ENCODE data around the gene EMD.

EMD gene

DNA sequence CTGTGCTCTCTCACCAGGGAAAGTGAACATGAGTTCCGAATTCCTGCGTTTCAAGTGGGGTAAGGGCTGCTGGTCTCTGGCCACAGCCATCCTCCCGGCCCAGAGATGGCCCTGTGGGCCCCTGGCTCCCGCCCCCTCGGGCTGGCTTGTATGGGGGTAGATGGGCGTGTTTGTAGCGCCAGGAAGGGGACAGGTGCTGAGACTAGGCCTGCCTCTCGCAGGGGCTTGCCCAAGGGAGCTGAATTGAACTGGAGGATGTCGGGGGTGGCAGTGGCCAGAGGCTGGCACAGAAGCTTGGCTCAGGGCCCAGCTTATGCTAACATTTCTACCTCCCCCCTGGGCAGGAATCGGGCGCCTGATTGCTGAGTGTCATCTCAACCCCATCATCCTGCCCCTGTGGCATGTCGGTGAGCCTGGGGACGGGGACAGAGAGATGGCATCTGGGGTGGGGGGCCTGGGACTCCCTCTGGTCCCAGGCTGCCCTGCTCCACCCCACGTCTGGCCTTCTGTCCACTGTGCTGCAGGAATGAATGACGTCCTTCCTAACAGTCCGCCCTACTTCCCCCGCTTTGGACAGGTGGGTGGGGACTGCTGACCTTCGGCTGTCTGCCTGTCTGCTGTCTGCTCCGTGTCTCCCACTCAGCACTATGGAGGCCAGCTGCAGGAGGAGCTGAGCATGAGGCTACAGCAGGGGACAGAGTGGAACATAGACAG is 40.8 kb downstream of the EMD start:
- TF ChIP-seq, protein P1, sequence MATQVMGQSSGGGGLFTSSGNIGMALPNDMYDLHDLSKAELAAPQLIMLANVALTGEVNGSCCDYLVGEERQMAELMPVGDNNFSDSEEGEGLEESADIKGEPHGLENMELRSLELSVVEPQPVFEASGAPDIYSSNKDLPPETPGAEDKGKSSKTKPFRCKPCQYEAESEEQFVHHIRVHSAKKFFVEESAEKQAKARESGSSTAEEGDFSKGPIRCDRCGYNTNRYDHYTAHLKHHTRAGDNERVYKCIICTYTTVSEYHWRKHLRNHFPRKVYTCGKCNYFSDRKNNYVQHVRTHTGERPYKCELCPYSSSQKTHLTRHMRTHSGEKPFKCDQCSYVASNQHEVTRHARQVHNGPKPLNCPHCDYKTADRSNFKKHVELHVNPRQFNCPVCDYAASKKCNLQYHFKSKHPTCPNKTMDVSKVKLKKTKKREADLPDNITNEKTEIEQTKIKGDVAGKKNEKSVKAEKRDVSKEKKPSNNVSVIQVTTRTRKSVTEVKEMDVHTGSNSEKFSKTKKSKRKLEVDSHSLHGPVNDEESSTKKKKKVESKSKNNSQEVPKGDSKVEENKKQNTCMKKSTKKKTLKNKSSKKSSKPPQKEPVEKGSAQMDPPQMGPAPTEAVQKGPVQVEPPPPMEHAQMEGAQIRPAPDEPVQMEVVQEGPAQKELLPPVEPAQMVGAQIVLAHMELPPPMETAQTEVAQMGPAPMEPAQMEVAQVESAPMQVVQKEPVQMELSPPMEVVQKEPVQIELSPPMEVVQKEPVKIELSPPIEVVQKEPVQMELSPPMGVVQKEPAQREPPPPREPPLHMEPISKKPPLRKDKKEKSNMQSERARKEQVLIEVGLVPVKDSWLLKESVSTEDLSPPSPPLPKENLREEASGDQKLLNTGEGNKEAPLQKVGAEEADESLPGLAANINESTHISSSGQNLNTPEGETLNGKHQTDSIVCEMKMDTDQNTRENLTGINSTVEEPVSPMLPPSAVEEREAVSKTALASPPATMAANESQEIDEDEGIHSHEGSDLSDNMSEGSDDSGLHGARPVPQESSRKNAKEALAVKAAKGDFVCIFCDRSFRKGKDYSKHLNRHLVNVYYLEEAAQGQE (IDR thresholded peaks at IDR 0.05; ENCODE audit: insufficient read depth in 1 of 2, low read depth in 2 of 2, low read length in 2 of 2): no peak

DNA sequence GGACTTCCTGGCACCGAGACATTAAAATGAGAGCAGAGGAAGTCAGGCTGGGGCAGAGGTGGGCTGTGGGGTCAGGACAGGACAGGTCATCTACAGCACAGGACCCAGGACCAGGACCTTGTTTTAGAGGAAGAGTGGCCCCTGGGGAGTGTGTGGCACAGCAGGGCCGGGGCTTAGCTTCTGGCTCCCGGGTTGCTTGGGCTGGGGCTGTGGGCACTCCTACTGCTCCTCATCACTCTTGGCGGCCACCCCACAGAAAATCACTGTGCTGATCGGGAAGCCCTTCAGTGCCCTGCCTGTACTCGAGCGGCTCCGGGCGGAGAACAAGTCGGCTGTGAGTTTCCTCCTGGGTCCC is 41.3 kb downstream of the EMD start:
- no peak for TF ChIP-seq POLR2AphosphoS5 (IDR thresholded peaks at IDR 0.05; ENCODE audit: low read depth, low read length)
- TF ChIP-seq, protein P1 (IDR thresholded peaks at IDR 0.05; ENCODE audit: insufficient read depth in 1 of 2, low read depth in 2 of 2, low read length in 2 of 2): no peak
- no peak for TF ChIP-seq TAF1 (IDR thresholded peaks at IDR 0.05; ENCODE audit: borderline replicate concordance, insufficient read depth, low read length)
- no peak for TF ChIP-seq FOXP2 (optimal IDR thresholded peaks at IDR 0.05; ENCODE audit: borderline replicate concordance, extremely low read depth, extremely low read length, insufficient read depth)
- no peak for TF ChIP-seq SIN3A (IDR thresholded peaks at IDR 0.05; ENCODE audit: borderline replicate concordance, insufficient read depth, low read length)

DNA sequence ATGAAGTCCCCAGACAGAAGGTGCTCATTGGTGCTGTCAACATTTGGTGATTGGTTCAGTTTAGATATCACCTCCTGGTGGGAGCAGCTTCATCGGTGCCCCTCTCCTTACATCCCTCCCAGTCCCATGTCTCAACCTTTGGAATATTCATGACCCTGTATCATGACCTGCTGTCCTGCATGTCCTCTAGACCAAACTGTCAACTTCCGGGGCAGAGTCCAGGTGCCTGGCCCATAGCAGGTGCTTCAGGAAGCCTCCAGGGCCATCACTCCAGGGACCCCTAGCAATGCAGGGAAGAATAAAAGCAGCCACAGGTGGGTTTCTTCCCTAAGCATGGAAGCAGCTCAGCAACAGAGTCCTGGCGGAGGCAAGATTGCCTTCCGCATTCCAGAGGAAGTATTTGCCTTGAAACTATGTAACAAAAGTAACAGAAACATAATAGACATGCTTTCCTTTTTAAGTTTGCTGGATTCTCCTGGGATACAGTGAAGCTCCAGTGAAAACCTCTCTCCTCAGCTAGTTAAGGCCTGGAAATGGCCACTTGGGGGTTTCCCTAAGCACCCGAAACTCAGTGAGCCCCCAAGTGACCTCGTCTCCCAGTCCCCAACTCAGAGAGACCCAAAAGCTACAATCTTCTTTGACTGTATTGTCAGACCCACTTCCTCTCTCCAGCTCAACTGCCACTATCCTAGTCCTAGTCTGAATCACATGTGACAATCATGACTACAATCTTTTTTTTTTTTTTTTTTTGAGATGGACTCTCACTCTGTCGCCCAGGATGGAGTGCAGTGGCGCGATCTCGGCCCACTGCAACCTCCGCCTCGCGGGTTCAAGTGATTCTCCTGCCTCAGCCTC is 48.0 kb downstream of the EMD start:
- TF ChIP-seq, protein P1 (IDR thresholded peaks at IDR 0.05; ENCODE audit: insufficient read depth in 1 of 2, low read depth in 2 of 2, low read length in 2 of 2): no peak
- no peak for TF ChIP-seq FOXP2 (optimal IDR thresholded peaks at IDR 0.05; ENCODE audit: borderline replicate concordance, extremely low read depth, extremely low read length, insufficient read depth)
- TF ChIP-seq POLR2AphosphoS5 (IDR thresholded peaks at IDR 0.05; ENCODE audit: low read depth, low read length): no peak
- TF ChIP-seq SIN3A (IDR thresholded peaks at IDR 0.05; ENCODE audit: borderline replicate concordance, insufficient read depth, low read length): no peak
- TF ChIP-seq TAF1 (IDR thresholded peaks at IDR 0.05; ENCODE audit: borderline replicate concordance, insufficient read depth, low read length): no peak

DNA sequence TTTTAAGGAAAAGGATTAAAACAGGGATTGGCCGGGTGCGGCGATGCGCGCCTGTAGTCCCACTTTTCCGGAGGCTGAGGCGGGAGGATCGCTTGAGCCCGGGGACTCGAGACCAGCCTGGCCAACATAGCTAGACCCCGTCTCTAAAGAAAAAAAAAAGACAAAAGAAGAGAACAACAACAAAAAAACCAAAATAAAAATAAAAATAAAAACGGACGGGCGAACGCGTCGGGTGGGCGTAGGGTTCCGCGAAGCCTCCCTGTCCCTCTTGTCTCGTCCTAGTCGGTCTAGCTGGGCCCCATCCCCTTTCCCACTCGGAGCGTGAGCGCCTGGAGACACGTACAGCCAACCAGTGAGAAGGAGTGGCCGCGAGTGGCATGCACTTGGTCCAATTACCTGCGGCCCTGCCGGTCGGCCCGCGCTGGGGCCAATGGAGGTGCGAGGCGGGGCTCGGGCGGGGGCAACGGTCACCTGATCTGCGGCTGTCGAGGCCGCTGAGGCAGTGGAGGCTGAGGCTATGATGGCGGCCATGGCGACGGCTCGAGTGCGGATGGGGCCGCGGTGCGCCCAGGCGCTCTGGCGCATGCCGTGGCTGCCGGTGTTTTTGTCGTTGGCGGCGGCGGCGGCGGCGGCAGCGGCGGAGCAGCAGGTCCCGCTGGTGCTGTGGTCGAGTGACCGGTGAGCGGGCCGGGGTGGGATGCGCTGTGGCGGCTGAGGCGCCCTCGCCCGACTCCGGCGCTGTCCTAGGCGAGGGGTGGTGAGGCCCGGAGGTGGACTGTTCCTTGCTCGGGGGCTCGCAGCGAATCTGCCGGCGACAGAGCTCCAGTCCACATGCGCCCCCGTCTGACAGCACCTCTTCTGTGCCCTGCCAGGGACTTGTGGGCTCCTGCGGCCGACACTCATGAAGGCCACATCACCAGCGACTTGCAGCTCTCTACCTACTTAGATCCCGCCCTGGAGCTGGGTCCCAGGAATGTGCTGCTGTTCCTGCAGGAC is 49.4 kb downstream of the EMD start, which contains the start of gene ATP6AP1:
ATP6AP1 (plus strand) TSS at position 502 of the 996 bp plus-strand sequence; CDS start at position 518, 16 bp downstream.
- TF ChIP-seq TAF1 (IDR thresholded peaks at IDR 0.05; ENCODE audit: borderline replicate concordance, insufficient read depth, low read length): no peak
- peak; percentile 51 for TF ChIP-seq POLR2AphosphoS5 (IDR thresholded peaks at IDR 0.05; ENCODE audit: low read depth, low read length)

DNA sequence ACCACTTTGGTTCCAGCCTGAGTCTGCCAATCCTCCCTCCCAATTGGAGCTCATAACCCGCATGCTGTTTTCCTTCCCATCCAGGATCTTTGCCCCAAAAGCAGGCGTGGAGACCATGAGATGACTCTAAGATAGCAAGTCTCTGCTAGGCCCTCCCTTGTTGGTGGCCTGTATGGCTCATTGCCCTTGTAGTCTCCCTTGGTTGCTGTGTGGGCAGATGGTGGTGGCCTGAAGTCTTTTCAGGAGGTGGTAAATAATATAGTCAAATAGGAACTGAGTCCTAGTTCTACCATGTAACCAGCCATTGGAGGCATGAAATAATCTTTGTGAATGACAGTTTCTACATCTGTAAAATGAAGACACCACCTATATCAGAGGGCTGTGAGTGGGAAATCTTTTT is 50.6 kb downstream of the EMD start:
- TF ChIP-seq SIN3A (IDR thresholded peaks at IDR 0.05; ENCODE audit: borderline replicate concordance, insufficient read depth, low read length): no peak
- no peak for TF ChIP-seq FOXP2 (optimal IDR thresholded peaks at IDR 0.05; ENCODE audit: borderline replicate concordance, extremely low read depth, extremely low read length, insufficient read depth)
- no peak for TF ChIP-seq TAF1 (IDR thresholded peaks at IDR 0.05; ENCODE audit: borderline replicate concordance, insufficient read depth, low read length)
- no peak for TF ChIP-seq POLR2AphosphoS5 (IDR thresholded peaks at IDR 0.05; ENCODE audit: low read depth, low read length)
- TF ChIP-seq, protein P1 (IDR thresholded peaks at IDR 0.05; ENCODE audit: insufficient read depth in 1 of 2, low read depth in 2 of 2, low read length in 2 of 2): no peak

Measured in PFSK-1 (cell line).